Measurements from ENCODE around the gene TIGD1.
"Not testable (repeated sequence)": the region's sequence is repeated elsewhere in the genome, so short reads cannot be mapped to it uniquely, and the experiment has no call there.

The TIGD1 gene

DNA sequence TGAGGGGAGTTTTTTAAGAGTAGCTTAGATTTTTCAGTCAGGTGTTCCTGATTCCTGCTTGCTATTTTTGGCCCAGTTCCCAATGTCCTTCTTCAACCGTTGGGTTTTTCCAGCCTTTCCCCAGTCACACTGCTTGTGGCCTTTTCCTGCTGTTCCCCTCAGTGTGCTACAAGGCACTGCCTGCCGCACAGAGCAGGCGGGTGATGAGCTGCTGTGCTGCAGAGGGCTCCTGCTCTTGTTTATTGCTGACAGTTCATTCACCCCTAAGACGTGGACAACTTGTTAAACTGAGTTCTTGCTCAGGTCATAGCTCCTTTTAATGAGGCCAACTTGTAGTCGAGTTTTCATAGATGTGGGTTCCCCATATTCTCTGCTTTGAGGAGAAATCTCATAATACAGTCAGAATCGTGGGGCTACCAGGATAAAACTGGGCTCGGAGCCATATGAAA lies 20.7 kb upstream of the TIGD1 start:
- H3K4me1 ChIP-seq (ENCODE audit: control insufficient read depth in 1 of 2, insufficient read depth in 2 of 2, low read length in 2 of 2) = peaks cover 0 to 5% of the 10 kb centered on the region in 2 donors
- no peak overlapping the region for H3K4me3 ChIP-seq (ENCODE audit: low read depth in 1 of 2, low read length in 2 of 2)
- H3K27ac ChIP-seq (ENCODE audit: low read depth, low read length) = no peak overlapping the region
- H3K27me3 ChIP-seq (ENCODE audit: control insufficient read depth in 1 of 2, insufficient read depth in 2 of 2, low read length in 2 of 2) = no peaks in the 10 kb centered on the region
- no peak overlapping the region for H3K9ac ChIP-seq (ENCODE audit: low read depth in 1 of 2, low read length in 2 of 2)
- H3K36me3 ChIP-seq (ENCODE audit: control insufficient read depth in 1 of 2, insufficient read depth in 2 of 2, low read length in 2 of 2) = peaks cover 54 to 81% of the 10 kb centered on the region in 2 donors
- no peaks in the 10 kb centered on the region for H3K9me3 ChIP-seq (ENCODE audit: control insufficient read depth in 1 of 2, low read length in 2 of 2)

DNA sequence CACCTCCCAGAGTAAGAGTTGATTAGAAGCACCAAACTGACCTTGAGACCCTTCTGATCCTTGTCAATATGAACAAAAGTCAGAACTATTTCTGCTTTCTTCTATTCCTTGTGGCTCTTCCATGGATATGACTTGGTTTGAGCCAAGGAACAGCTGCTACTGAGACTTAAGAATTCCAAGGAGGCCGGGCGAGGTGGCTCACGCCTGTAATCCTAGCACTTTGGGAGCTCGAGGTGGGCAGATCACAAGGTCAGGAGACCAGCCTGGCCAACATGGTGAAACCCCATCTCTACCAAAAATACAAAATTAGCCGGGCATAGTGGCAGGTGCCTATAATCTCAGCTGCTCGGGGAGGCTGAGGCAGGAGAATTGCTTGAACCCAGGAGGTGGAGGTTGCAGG lies 20.1 kb upstream of the TIGD1 start:
- H3K27ac ChIP-seq (ENCODE audit: low read depth, low read length); H3K27me3 ChIP-seq (ENCODE audit: control insufficient read depth in 1 of 2, insufficient read depth in 2 of 2, low read length in 2 of 2); H3K9ac ChIP-seq (ENCODE audit: low read depth in 1 of 2, low read length in 2 of 2); H3K9me3 ChIP-seq (ENCODE audit: control insufficient read depth in 1 of 2, low read length in 2 of 2); H3K4me3 ChIP-seq (ENCODE audit: low read depth in 1 of 2, low read length in 2 of 2); H3K4me1 ChIP-seq (ENCODE audit: control insufficient read depth in 1 of 2, insufficient read depth in 2 of 2, low read length in 2 of 2): not testable (repeated sequence)
- H3K36me3 ChIP-seq (ENCODE audit: control insufficient read depth in 1 of 2, insufficient read depth in 2 of 2, low read length in 2 of 2) = peaks cover 54 to 86% of the 10 kb centered on the region in 2 donors

DNA sequence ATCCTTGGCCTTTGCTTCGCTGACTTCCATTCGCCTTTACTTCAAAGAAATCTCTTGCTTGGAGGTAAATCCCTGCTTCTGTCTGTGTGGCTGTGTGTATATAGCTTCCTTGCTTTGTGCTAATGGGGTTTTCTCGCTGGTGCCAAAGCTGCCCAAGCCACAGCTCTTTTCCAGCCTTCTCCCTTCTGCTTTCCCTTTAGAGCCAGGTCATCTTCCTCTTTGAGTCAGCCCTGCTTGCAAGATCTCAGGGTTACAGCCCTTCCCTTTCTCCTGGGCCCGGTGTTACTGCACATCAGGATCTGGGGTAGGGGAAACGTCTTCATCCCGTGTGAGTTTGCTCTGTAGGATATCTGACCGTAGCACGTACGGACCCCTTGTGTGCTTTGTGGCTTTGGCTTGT lies 19.2 kb upstream of the TIGD1 start:
- Histone ChIP-seq H3K4me1 (ENCODE audit: control insufficient read depth in 1 of 2, insufficient read depth in 2 of 2, low read length in 2 of 2) (peaks cover 0 to 5% of the 10 kb centered on the region in 2 donors), H3K27me3 (ENCODE audit: control insufficient read depth in 1 of 2, insufficient read depth in 2 of 2, low read length in 2 of 2) (no peaks in the 10 kb centered on the region), H3K36me3 (ENCODE audit: control insufficient read depth in 1 of 2, insufficient read depth in 2 of 2, low read length in 2 of 2) (peaks cover 57 to 89% of the 10 kb centered on the region in 2 donors), H3K9ac (ENCODE audit: low read depth in 1 of 2, low read length in 2 of 2) (no peak overlapping the region), H3K27ac (ENCODE audit: low read depth, low read length) (no peak overlapping the region), H3K9me3 (ENCODE audit: control insufficient read depth in 1 of 2, low read length in 2 of 2) (no peaks in the 10 kb centered on the region), H3K4me3 (ENCODE audit: low read depth in 1 of 2, low read length in 2 of 2) (no peak overlapping the region)

DNA sequence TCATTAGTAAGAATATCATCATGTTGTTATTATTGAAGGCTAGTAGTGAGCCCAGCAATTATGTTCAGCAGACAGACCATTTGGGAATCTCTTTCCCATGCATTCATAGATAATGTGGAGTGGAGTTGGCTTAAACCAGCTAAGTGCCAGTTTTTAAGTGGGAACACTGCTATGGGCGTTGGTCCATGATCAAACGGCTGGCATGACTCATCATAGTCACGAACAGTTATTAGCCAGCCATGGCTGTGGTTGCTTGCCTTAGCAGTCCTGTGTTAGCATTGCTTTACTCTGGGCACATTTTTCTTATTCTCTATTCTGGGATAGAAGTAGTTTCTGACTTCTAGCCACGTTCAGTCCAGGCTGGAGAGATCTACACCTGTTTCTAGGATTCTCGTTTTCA lies 17.8 kb upstream of the TIGD1 start:
- Histone ChIP-seq H3K9ac (ENCODE audit: low read depth in 1 of 2, low read length in 2 of 2) (no peak overlapping the region), H3K9me3 (ENCODE audit: control insufficient read depth in 1 of 2, low read length in 2 of 2) (no peaks in the 10 kb centered on the region), H3K4me1 (ENCODE audit: control insufficient read depth in 1 of 2, insufficient read depth in 2 of 2, low read length in 2 of 2) (peaks cover 0 to 5% of the 10 kb centered on the region in 2 donors), H3K4me3 (ENCODE audit: low read depth in 1 of 2, low read length in 2 of 2) (no peak overlapping the region), H3K36me3 (ENCODE audit: control insufficient read depth in 1 of 2, insufficient read depth in 2 of 2, low read length in 2 of 2) (peaks cover 59 to 88% of the 10 kb centered on the region in 2 donors), H3K27ac (ENCODE audit: low read depth, low read length) (no peak overlapping the region), H3K27me3 (ENCODE audit: control insufficient read depth in 1 of 2, insufficient read depth in 2 of 2, low read length in 2 of 2) (no peaks in the 10 kb centered on the region)

DNA sequence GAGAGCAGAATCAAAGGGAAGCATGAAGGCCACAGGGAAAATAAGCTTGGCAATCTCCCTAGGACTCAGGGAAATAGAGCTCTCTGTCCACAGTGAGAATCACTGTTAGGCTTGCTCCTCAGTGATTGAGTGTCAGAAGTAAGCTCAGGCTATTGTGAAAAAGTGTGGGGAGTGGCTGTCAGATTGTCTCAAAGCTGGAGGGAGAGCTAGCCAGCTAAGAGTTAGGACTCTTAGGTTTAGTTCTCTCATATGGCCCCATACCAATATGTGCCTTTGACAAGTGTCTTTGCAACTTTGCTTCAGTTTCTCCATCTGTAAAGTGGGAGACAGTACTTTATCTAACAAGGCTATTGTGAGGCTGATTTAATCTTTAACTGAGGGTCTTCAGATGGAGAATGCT lies 17.4 kb upstream of the TIGD1 start:
- Histone ChIP-seq H3K27ac (ENCODE audit: low read depth, low read length) (no peak overlapping the region), H3K9ac (ENCODE audit: low read depth in 1 of 2, low read length in 2 of 2) (no peak overlapping the region), H3K36me3 (ENCODE audit: control insufficient read depth in 1 of 2, insufficient read depth in 2 of 2, low read length in 2 of 2) (peaks cover 56 to 88% of the 10 kb centered on the region in 2 donors), H3K4me3 (ENCODE audit: low read depth in 1 of 2, low read length in 2 of 2) (no peak overlapping the region), H3K27me3 (ENCODE audit: control insufficient read depth in 1 of 2, insufficient read depth in 2 of 2, low read length in 2 of 2) (no peaks in the 10 kb centered on the region), H3K9me3 (ENCODE audit: control insufficient read depth in 1 of 2, low read length in 2 of 2) (no peaks in the 10 kb centered on the region), H3K4me1 (ENCODE audit: control insufficient read depth in 1 of 2, insufficient read depth in 2 of 2, low read length in 2 of 2) (peaks cover 0 to 2% of the 10 kb centered on the region in 2 donors)

DNA sequence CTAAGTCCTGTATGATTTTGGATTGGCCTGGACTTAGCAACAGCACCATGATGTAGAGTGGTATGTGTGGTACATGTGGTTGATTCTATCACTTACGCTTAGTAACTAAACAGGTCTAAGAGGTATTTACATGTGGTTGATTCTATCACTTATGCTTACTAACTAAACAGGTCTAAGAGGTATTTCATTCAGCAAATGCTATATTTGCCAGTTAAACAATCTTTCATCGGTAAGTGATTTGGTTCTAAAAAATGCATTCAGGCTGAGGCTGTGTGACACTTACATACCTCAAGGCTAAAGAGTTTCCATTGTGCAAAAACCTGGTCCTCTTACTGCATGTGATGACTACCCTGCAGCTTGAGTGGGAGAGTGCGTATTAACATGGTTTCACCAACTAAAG lies 13.2 kb upstream of the TIGD1 start:
- no peak overlapping the region for H3K27ac ChIP-seq (ENCODE audit: low read depth, low read length)
- no peaks in the 10 kb centered on the region for H3K27me3 ChIP-seq (ENCODE audit: control insufficient read depth in 1 of 2, insufficient read depth in 2 of 2, low read length in 2 of 2)
- no peaks in the 10 kb centered on the region for H3K4me1 ChIP-seq (ENCODE audit: control insufficient read depth in 1 of 2, insufficient read depth in 2 of 2, low read length in 2 of 2)
- no peaks in the 10 kb centered on the region for H3K9me3 ChIP-seq (ENCODE audit: control insufficient read depth in 1 of 2, low read length in 2 of 2)
- H3K4me3 ChIP-seq (ENCODE audit: low read depth in 1 of 2, low read length in 2 of 2) = no peak overlapping the region
- H3K36me3 ChIP-seq (ENCODE audit: control insufficient read depth in 1 of 2, insufficient read depth in 2 of 2, low read length in 2 of 2) = peaks cover 39 to 85% of the 10 kb centered on the region in 2 donors
- H3K9ac ChIP-seq (ENCODE audit: low read depth in 1 of 2, low read length in 2 of 2) = no peak overlapping the region

DNA sequence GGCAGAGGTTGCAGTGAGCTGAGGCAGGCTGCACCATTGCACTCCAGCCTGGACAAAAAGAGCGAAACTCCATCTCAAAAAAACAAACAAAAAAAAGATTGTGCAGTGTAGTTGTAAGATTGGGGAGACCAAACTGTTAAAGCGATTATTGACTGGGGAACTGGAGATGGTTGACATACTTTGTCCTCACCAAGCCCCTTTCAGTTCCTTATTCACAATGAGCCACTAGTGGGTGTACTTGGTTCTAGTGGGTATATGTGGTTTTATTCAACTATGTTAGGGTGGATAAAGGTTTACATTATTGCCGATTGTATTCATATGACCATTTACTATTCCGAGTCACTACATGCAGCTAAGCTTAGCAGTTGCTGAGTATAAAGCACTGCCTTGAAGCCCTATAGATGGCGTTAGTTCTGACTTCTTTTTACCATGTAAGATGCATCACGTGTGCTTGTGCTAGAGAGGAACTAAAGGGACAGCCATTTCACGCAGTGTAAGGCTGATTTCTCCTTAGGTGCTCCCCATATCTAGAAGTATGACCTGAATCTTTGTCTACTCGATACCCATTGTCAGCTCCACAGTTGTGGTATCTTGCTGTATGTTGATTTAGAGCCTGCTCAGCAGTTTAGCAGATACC lies 12.3 kb upstream of the TIGD1 start:
- no peak overlapping the region for H3K9ac ChIP-seq (ENCODE audit: low read depth in 1 of 2, low read length in 2 of 2)
- peaks cover 35 to 81% of the 10 kb centered on the region in 2 donors for H3K36me3 ChIP-seq (ENCODE audit: control insufficient read depth in 1 of 2, insufficient read depth in 2 of 2, low read length in 2 of 2)
- no peak overlapping the region for H3K4me3 ChIP-seq (ENCODE audit: low read depth in 1 of 2, low read length in 2 of 2)
- no peaks in the 10 kb centered on the region for H3K9me3 ChIP-seq (ENCODE audit: control insufficient read depth in 1 of 2, low read length in 2 of 2)
- H3K27ac ChIP-seq (ENCODE audit: low read depth, low read length) = no peak overlapping the region
- no peaks in the 10 kb centered on the region for H3K4me1 ChIP-seq (ENCODE audit: control insufficient read depth in 1 of 2, insufficient read depth in 2 of 2, low read length in 2 of 2)
- no peaks in the 10 kb centered on the region for H3K27me3 ChIP-seq (ENCODE audit: control insufficient read depth in 1 of 2, insufficient read depth in 2 of 2, low read length in 2 of 2)

DNA sequence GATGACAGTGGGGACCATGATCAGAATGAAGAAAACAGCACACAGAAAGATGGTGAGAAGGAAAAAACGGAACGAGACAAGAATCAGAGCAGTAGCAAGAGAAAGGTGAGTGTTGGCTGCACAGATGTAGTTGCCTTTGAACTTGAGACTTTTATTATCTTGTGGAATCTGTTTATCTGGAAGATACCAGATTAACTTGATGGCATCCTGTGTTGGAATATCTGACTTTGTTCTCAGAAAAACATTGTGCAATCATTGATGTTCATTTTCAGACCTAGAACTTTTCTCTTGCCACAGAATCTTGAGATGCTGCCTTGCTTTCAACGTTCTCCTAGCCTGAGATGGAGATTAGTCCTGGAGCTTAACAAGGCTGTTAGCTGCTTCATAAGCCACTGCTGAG lies 6.1 kb upstream of the TIGD1 start:
- peaks cover 14 to 55% of the 10 kb centered on the region in 2 donors for H3K36me3 ChIP-seq (ENCODE audit: control insufficient read depth in 1 of 2, insufficient read depth in 2 of 2, low read length in 2 of 2)
- H3K9me3 ChIP-seq (ENCODE audit: control insufficient read depth in 1 of 2, low read length in 2 of 2) = no peaks in the 10 kb centered on the region
- no peak overlapping the region for H3K9ac ChIP-seq (ENCODE audit: low read depth in 1 of 2, low read length in 2 of 2)
- no peak overlapping the region for H3K27ac ChIP-seq (ENCODE audit: low read depth, low read length)
- H3K4me1 ChIP-seq (ENCODE audit: control insufficient read depth in 1 of 2, insufficient read depth in 2 of 2, low read length in 2 of 2) = peaks cover 7 to 18% of the 10 kb centered on the region in 2 donors
- no peak overlapping the region for H3K4me3 ChIP-seq (ENCODE audit: low read depth in 1 of 2, low read length in 2 of 2)
- no peaks in the 10 kb centered on the region for H3K27me3 ChIP-seq (ENCODE audit: control insufficient read depth in 1 of 2, insufficient read depth in 2 of 2, low read length in 2 of 2)

DNA sequence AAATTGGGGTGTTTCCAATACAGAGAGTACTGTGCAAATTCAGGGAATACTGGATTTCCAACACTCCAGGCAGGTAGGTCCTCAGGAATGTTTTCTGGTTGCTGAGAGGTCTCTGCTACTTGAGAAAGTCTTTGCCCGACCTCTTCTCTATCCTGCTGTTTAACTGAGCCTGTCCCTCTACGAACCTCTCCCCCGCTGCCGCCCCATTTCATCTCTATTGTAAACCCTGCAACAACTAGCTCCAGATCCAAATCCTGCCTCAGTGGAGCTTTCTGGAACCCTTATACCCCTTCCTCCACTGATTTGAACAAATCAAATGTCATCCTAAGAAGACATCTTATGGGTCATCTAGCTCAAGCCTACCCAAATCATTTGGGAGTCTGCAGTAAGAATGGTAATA lies 1.4 kb upstream of the TIGD1 start:
- Histone ChIP-seq H3K9me3 (ENCODE audit: control insufficient read depth in 1 of 2, low read length in 2 of 2) (no peaks in the 10 kb centered on the region), H3K27ac (ENCODE audit: low read depth, low read length) (no peak overlapping the region), H3K9ac (ENCODE audit: low read depth in 1 of 2, low read length in 2 of 2) (peak overlapping the region; percentile 90 to 94), H3K4me1 (ENCODE audit: control insufficient read depth in 1 of 2, insufficient read depth in 2 of 2, low read length in 2 of 2) (peaks cover 17 to 18% of the 10 kb centered on the region in 2 donors), H3K36me3 (ENCODE audit: control insufficient read depth in 1 of 2, insufficient read depth in 2 of 2, low read length in 2 of 2) (peaks cover 5 to 21% of the 10 kb centered on the region in 2 donors), H3K27me3 (ENCODE audit: control insufficient read depth in 1 of 2, insufficient read depth in 2 of 2, low read length in 2 of 2) (no peaks in the 10 kb centered on the region), H3K4me3 (ENCODE audit: low read depth in 1 of 2, low read length in 2 of 2) (peak overlapping the region; percentile 96 to 99)

DNA sequence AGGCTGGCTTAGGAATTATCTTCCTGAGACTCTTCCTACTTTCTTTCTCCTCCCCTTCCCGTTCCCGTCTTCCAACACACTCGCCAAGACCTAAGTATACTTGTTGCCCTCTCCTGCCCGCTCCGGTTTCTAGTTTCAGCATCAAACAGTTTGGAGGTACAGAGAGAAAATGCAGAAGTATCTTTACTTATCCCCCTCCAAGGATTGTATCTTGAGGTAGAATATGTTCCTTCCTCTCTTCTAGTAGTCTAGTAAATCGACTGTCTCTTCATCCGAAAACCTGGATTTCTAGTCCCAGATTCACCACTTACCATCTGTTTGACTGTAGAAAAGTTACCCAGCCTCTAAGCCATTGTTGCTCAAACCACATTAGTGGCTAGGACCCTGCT lies 887 bp upstream of the TIGD1 start:
- Histone ChIP-seq H3K27ac (ENCODE audit: low read depth, low read length) (peak overlapping the region; percentile 94), H3K36me3 (ENCODE audit: control insufficient read depth in 1 of 2, insufficient read depth in 2 of 2, low read length in 2 of 2) (peaks cover 5 to 19% of the 10 kb centered on the region in 2 donors)

More for the DNA sequence above, 887 bp upstream of the TIGD1 start:
- peaks cover 17 to 18% of the 10 kb centered on the region in 2 donors for H3K4me1 ChIP-seq (ENCODE audit: control insufficient read depth in 1 of 2, insufficient read depth in 2 of 2, low read length in 2 of 2)
- peak overlapping the region; percentile 96 to 99 for H3K4me3 ChIP-seq (ENCODE audit: low read depth in 1 of 2, low read length in 2 of 2)
- H3K9me3 ChIP-seq (ENCODE audit: control insufficient read depth in 1 of 2, low read length in 2 of 2) = no peaks in the 10 kb centered on the region
- peak overlapping the region; percentile 90 to 94 for H3K9ac ChIP-seq (ENCODE audit: low read depth in 1 of 2, low read length in 2 of 2)
- no peaks in the 10 kb centered on the region for H3K27me3 ChIP-seq (ENCODE audit: control insufficient read depth in 1 of 2, insufficient read depth in 2 of 2, low read length in 2 of 2)
